ENCODE results near the gene DAGLA. TPM values are rescaled to one million over a fixed set of nuclear protein-coding genes. Genes with fewer than 3 reads are reported as not detected.

DAGLA gene
- total RNA-seq, 1 donor from 2014 or later = 3.2 TPM

DNA sequence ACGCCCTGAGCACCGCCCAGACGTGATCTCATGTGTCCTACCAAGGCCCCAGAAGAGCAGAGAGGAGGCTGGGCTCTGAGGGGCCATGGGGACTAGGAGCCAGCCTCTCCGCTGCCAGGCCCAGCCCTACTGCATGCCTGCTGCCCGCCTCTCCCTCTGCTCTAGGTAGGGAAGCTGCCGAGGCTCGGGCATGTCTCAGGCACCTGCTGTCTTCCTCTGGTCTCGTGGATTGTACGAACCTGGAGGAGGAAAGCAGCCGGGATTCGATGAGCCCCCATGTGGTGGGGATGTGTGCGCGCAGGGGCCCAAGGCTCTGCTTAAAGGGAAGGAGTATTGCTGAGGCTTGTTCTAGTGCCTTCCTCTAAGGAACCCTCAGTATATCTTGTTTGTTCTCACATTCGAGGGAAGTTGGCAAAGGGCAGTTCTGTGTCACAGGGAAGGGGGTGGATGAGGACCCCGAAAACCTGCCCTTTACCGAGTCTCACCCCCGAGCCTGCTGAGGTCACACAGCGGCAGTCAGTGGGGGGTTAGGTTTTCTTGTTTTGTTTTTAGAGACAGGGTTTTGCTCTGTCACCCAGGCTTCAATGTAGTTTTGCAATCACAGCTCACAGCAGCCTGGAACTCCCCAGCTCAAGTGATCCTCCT is 21.2 kb downstream of the DAGLA start:
- intact Hi-C loops (cut with micrococcal nuclease) = no loop called here
- Histone ChIP-seq H3K27me3 (ENCODE audit: low read depth) (no peaks in the 10 kb centered on the region), H3K4me3 (no peak overlapping the region), H3K27ac (replicated peaks) (peak overlapping the region; percentile 92), H3K9me3 (replicated peaks) (no peaks in the 10 kb centered on the region), H3K36me3 (no peaks in the 10 kb centered on the region), H3K4me1 (peaks cover 57% of the 10 kb centered on the region)
- peak; percentile 37 for TF ChIP-seq CTCF (IDR thresholded peaks at IDR 0.05; ENCODE audit: borderline replicate concordance)
- no peak for DNase-seq

DNA sequence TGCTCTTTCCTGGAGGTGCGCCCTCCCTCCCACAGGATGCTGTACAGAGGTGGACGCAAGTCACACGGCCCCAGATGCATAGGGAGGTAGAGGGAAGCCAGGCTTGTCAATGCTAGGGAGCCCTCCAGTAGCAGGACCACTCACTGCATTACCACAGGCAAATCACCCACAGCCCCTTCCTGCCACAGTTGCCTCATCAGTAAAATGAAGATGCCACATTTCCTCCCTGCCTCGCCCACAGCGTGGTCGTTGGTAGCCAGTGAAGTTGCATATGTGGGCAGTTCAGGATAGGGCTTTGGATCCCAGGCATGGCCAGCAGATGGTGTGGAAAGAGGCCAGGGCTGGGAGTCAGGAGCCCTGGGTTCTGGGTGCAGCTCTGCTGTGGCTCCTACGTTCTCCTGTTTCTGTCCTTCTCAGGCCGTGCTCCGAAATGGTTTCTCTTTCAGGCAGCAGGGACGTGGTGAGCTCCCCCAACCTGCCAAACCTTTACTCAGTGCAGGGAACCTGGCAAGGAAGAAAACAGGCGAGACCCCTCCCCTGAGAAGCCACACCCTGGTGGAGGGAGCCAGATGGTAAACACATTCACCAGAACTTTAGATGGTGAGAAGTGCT is 22.6 kb downstream of the DAGLA start:
- peaks cover 54% of the 10 kb centered on the region for H3K4me1 ChIP-seq

DNA sequence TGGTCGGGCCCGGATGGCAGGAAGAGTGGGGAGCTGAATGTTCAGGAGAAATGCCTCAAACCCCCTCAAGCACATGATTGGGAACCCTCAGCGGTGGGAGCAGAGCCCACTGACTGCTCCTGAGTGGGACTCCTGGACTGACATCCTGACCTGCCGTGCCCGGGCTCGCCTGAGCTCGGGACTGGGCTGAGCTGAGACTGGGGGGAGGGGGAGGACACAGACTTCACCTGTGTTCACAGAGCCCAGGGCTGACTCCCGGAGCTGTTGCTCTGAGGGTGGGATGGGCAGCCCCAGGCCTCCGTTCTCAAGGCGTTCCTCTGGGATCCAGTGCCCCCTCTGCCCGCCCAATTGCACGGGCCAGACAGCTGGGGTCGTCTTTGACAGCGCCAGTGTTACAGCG is 24.6 kb downstream of the DAGLA start:
- no peaks in the 10 kb centered on the region for H3K36me3 ChIP-seq
- H3K27ac ChIP-seq (replicated peaks) = no peak overlapping the region
- no peak for DNase-seq
- no peaks in the 10 kb centered on the region for H3K9me3 ChIP-seq (replicated peaks)
- no peak overlapping the region for H3K4me3 ChIP-seq
- H3K4me1 ChIP-seq = peaks cover 34% of the 10 kb centered on the region
- intact Hi-C loops (cut with micrococcal nuclease) = no loop called here
- no peaks in the 10 kb centered on the region for H3K27me3 ChIP-seq (ENCODE audit: low read depth)
- TF ChIP-seq CTCF (IDR thresholded peaks at IDR 0.05; ENCODE audit: borderline replicate concordance) = no peak

More for the DNA sequence above, 22.6 kb downstream of the DAGLA start:
- DNase-seq = no peak
- H3K36me3 ChIP-seq = no peaks in the 10 kb centered on the region
- H3K9me3 ChIP-seq (replicated peaks) = no peaks in the 10 kb centered on the region
- H3K27ac ChIP-seq (replicated peaks) = no peak overlapping the region
- TF ChIP-seq CTCF (IDR thresholded peaks at IDR 0.05; ENCODE audit: borderline replicate concordance) = no peak
- no peaks in the 10 kb centered on the region for H3K27me3 ChIP-seq (ENCODE audit: low read depth)
- no peak overlapping the region for H3K4me3 ChIP-seq
- intact Hi-C loops (cut with micrococcal nuclease) = no loop called here

DNA sequence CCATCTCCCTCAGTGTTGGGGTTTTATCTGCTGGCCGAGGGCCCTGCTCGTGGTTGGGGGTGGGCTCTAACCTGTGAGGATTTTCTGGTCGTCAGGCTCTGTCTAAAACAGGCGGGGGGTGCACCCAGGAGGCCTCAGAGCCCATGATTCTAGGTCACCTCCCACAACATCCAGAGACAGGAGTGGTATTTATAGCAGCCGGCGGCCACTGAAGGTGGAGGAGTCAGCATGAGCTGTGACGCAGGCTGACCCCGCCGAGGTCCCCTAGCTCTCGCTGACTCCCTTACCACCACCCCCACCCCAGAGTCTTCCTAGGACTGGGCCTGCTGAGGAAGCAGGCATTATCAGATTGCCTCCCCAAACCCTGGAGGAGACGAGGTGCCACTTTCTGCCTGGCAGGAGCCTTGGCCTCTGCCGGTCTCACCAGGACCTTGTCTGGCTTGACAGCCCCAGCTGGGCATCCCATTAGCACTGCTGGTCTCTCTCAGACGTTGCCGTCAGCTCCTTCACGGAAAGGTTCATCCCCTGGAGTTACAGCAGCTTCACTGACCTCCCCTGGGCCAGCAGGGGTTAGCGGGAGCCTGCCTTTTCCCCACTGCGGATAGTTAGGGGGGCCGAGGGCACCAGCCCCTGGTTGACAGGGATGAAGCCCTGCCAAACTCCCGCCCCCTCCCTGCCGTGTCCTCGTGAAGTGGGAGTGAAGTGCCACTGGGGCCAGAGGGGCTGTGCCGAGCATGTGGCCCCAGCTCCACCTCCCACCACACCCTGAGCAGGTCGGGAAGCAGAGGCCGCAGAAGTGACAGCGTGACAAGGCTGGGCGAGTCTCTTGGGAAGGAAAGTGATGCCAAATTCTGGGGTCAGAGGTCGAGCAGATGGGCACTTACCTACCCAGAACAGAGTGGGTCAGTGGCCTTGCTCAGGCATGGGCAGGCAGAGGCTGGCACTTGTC is 26.5 kb downstream of the DAGLA start:
- Histone ChIP-seq H3K27me3 (ENCODE audit: low read depth) (no peaks in the 10 kb centered on the region), H3K9me3 (replicated peaks) (no peaks in the 10 kb centered on the region), H3K4me3 (no peak overlapping the region), H3K4me1 (peaks cover 17% of the 10 kb centered on the region), H3K27ac (replicated peaks) (peak overlapping the region; percentile 28), H3K36me3 (no peaks in the 10 kb centered on the region)
- intact Hi-C loops (cut with micrococcal nuclease) = no loop called here
- TF ChIP-seq CTCF (IDR thresholded peaks at IDR 0.05; ENCODE audit: borderline replicate concordance) = no peak
- no peak for DNase-seq

- intact Hi-C loops (cut with micrococcal nuclease) = no loop called here
- H3K36me3 ChIP-seq = no peaks in the 10 kb centered on the region
- TF ChIP-seq CTCF (IDR thresholded peaks at IDR 0.05; ENCODE audit: borderline replicate concordance) = no peak
- no peak for DNase-seq
- H3K9me3 ChIP-seq (replicated peaks) = no peaks in the 10 kb centered on the region
- H3K27me3 ChIP-seq (ENCODE audit: low read depth) = no peaks in the 10 kb centered on the region
- H3K4me1 ChIP-seq = peaks cover 17% of the 10 kb centered on the region
- no peak overlapping the region for H3K4me3 ChIP-seq
- H3K27ac ChIP-seq (replicated peaks) = no peak overlapping the region
Measured at GRCh38 chr11:61707574-61707973, 27.4 kb downstream of the DAGLA start.

Measured in left ventricle myocardium inferior (tissue), 1 donor.